ENCODE data around the gene KRT35. TPM values are rescaled to one million over a fixed set of nuclear protein-coding genes. Genes with fewer than 3 reads are reported as not detected.

Gene KRT35
- total RNA-seq, 4 donors from 2014 or later, result not detected

- no peaks in the 10 kb centered on the region for H3K36me3 ChIP-seq
- in situ Hi-C loops (cut with MboI; ENCODE audit: low sequenced_read_pairs in 4 of 4) (no loop called here), intact Hi-C loops (cut with DNase I; ENCODE audit: low total_unique reads) (no loop called here)
- TF ChIP-seq CTCF (IDR thresholded peaks at IDR 0.05 in 4 of 5, conservative IDR thresholded peaks at IDR 0.05 in 1 of 5) (no peak), POLR2A (IDR thresholded peaks at IDR 0.05) (no peak)
- no peaks in the 10 kb centered on the region for H3K9me3 ChIP-seq
- no peaks in the 10 kb centered on the region for H3K27me3 ChIP-seq
- ATAC-seq (no peak), DNase-seq (no peak)
- no peak overlapping the region for H3K4me3 ChIP-seq
- no peaks in the 10 kb centered on the region for H3K4me1 ChIP-seq
- H3K27ac ChIP-seq, result no peak overlapping the region
These were observed 52.2 kb downstream of the KRT35 start for GRCh38 chr17:41428591-41429291.

Small RNAs within 50 kb of the gene (microRNA-seq; reads per million reads assigned to microRNA genes)
- 0 reads per million in 2 donors for gene MIR6510 (ENCODE audit: borderline replicate concordance in 2 of 2)

Other genes starting within 250 kb of the KRT35 start
- not detected for gene KRTAP9-3, start 248.7 kb downstream of the KRT35 start, total RNA-seq
- not detected for gene KRTAP9-8, start 243.2 kb downstream of the KRT35 start, total RNA-seq
- gene KRTAP9-4, start 231.5 kb downstream of the KRT35 start, total RNA-seq, result not detected
- gene KRTAP9-9, start 225.8 kb downstream of the KRT35 start, total RNA-seq, result not detected
- not detected for gene KRTAP9-6, start 215.8 kb downstream of the KRT35 start, total RNA-seq
- gene KRTAP9-7, start 205.5 kb downstream of the KRT35 start, total RNA-seq, result not detected
- gene KRTAP29-1, start 178.3 kb downstream of the KRT35 start, total RNA-seq, result not detected
- not detected for gene KRTAP16-1, start 171.8 kb downstream of the KRT35 start, total RNA-seq
- not detected for gene KRTAP17-1, start 165.4 kb downstream of the KRT35 start, total RNA-seq
- not detected for gene KRT33A, start 130.3 kb downstream of the KRT35 start, total RNA-seq
- not detected for gene KRT33B, start 111.3 kb downstream of the KRT35 start, total RNA-seq
- not detected for gene KRT34, start 98.8 kb downstream of the KRT35 start, total RNA-seq
- 1 to 10 TPM in 1 of 4 donors, under 1 TPM in 3; 0.39 to 1.1 (median 0.62) TPM for gene KRT31, start 83.5 kb downstream of the KRT35 start, total RNA-seq
- gene KRT37, start 56.6 kb downstream of the KRT35 start, total RNA-seq, result not detected
- not detected for gene KRT38, start 40.2 kb downstream of the KRT35 start, total RNA-seq
- under 1 TPM in 1 of 4 donors, not detected in 3; 0.41 TPM for gene KRT32, start 13.8 kb downstream of the KRT35 start, total RNA-seq
- not detected for gene KRT36, start 8.8 kb upstream of the KRT35 start, total RNA-seq
- not detected for gene KRT13, start 24.5 kb upstream of the KRT35 start, total RNA-seq
- gene KRT15, start 37.7 kb upstream of the KRT35 start, total RNA-seq, result not detected
- gene KRT19, start 47.2 kb upstream of the KRT35 start, total RNA-seq, result 10 to 100 TPM in 1 of 4 donors, 1 to 10 TPM in 1, under 1 TPM in 1, not detected in 1; 0.53 to 11.0 (median 3.6) TPM
- gene KRT9, start 90.9 kb upstream of the KRT35 start, total RNA-seq, result not detected
- not detected for gene KRT14, start 105.7 kb upstream of the KRT35 start, total RNA-seq
- under 1 TPM in 1 of 4 donors, not detected in 3; 0.34 TPM for gene KRT16, start 131.6 kb upstream of the KRT35 start, total RNA-seq
- gene KRT17, start 143.4 kb upstream of the KRT35 start, total RNA-seq, result not detected
- gene EIF1, start 207.7 kb upstream of the KRT35 start, total RNA-seq, result 100 to 1,000 TPM; 222 to 842 (median 375) TPM
- not detected for gene GAST, start 231.2 kb upstream of the KRT35 start, total RNA-seq

Measured in gastrocnemius medialis (tissue), 4 donors.